T-helper 1 cell treated with Interleukin-12 subunit alpha and Interleukin-12 subunit beta and Interleukin-4 antibody, amounts not matched to agents 30 ng/mL and 1 ng/mL, for 36 hours (primary cell): Measurements from ENCODE around the gene DECR2. TPM values are rescaled to one million over a fixed set of nuclear protein-coding genes. Genes with fewer than 3 reads are reported as not detected.
"Not testable (repeated sequence)": the region's sequence is repeated elsewhere in the genome, so short reads cannot be mapped to it uniquely, and the experiment has no call there.

Experiments used
- intact Hi-C: fragments of 100-400 bp; cut with micrococcal nuclease; formaldehyde crosslinking; loops from one replicate; pipeline ENCODE4 v1.15.1; 2024
- total RNA-seq: library from RNA; stranded (reverse); gene quantifications from 2 replicates; pipeline ENCODE4 v1.2.3, GENCODE V29; 2022

The DECR2 gene
- total RNA-seq, 1 donor from 2014 or later, result 7.9 TPM

GRCh38 chr16:397736-398332, 3.9 kb upstream of the DECR2 start:
- intact Hi-C loops, result no loop called here

- intact Hi-C loops, result no loop called here
These were observed 2.9 kb upstream of the DECR2 start for GRCh38 chr16:398561-399339.

GRCh38 chr16:399340-400019, 2.2 kb upstream of the DECR2 start:
- intact Hi-C loops, result loop anchor here (5.0 kb wide), 1 partner anchor 128 kb away; the partner anchor contains the start of gene CAPN15

- intact Hi-C loops, result loop anchor here (5.0 kb wide), 1 partner anchor 127 kb away; the partner anchor contains the start of gene CAPN15
These were observed 1.6 kb upstream of the DECR2 start for GRCh38 chr16:400061-400591.

GRCh38 chr16:404971-405486, 3.3 kb downstream of the DECR2 start:
- intact Hi-C loops, result loop anchor here (5.0 kb wide), 1 partner anchor 122 kb away; the partner anchor contains the start of gene CAPN15

- intact Hi-C loops, result no loop called here
These were observed 4.1 kb downstream of the DECR2 start for GRCh38 chr16:405548-406506.

- intact Hi-C loops, result no loop called here
These were observed 5.6 kb downstream of the DECR2 start for GRCh38 chr16:407253-407652.

GRCh38 chr16:410516-411178, 9.0 kb downstream of the DECR2 start:
- intact Hi-C loops, result no loop called here

GRCh38 chr16:411576-412265, 10.0 kb downstream of the DECR2 start:
- intact Hi-C loops, result no loop called here

GRCh38 chr16:414395-415169, 12.9 kb downstream of the DECR2 start:
- intact Hi-C loops, result no loop called here

GRCh38 chr16:415170-415498, 13.4 kb downstream of the DECR2 start:
- intact Hi-C loops, result not testable (repeated sequence)

GRCh38 chr16:422179-422578, 20.5 kb downstream of the DECR2 start:
- intact Hi-C loops, result loop anchor here (10.0 kb wide), 1 partner anchor 163 kb away; no protein-coding TSS in a partner anchor

GRCh38 chr16:424033-424622, 22.4 kb downstream of the DECR2 start:
- intact Hi-C loops, result loop anchor here (10.0 kb wide), 1 partner anchor 161 kb away; no protein-coding TSS in a partner anchor

- intact Hi-C loops, result loop anchor here (1.0 to 10.0 kb wide), 3 partner anchors 23 to 160 kb away; partner anchors contain the start of gene DECR2
These were observed 23.0 kb downstream of the DECR2 start for GRCh38 chr16:424623-425081.

GRCh38 chr16:425082-425718, 23.5 kb downstream of the DECR2 start, which contains the start of gene RAB11FIP3:
Gene RAB11FIP3 (plus strand): TSS chr16:425649. CDS start chr16:426007, 358 bp downstream.
- intact Hi-C loops, result loop anchor here (1.0 to 10.0 kb wide), 3 partner anchors 24 to 160 kb away; partner anchors contain the start of gene DECR2

- intact Hi-C loops, result loop anchor here (1.0 to 10.0 kb wide), 3 partner anchors 24 to 159 kb away; partner anchors contain the start of gene DECR2
These were observed 24.0 kb downstream of the DECR2 start for GRCh38 chr16:425740-426114.
